Measurements from ENCODE around the gene COL23A1.

DNA sequence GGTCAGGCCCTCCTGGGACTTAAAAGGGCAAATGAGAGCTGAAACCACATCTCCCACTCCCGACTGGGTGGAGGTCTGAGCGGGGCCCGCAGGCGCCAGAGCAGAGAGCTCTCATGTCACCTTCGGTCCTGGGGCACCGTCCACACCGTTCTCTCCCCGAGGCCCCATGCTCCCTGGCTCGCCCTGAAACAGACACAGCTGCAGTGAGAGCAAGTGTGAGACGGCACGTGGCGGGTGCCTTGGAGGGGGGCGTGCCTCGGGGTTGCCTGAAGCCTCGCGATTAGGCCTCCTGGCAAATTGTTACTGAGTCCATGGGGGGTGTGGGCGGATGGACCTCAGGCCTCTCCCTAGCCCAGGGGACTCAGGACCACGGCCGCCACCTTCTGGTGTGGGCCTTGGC is 333.4 kb downstream of the COL23A1 start:
- TF ChIP-seq CBX8 (IDR thresholded peaks at IDR 0.05; ENCODE audit: borderline replicate concordance, low read depth, low read length): no peak
- TF ChIP-seq, protein P1, sequence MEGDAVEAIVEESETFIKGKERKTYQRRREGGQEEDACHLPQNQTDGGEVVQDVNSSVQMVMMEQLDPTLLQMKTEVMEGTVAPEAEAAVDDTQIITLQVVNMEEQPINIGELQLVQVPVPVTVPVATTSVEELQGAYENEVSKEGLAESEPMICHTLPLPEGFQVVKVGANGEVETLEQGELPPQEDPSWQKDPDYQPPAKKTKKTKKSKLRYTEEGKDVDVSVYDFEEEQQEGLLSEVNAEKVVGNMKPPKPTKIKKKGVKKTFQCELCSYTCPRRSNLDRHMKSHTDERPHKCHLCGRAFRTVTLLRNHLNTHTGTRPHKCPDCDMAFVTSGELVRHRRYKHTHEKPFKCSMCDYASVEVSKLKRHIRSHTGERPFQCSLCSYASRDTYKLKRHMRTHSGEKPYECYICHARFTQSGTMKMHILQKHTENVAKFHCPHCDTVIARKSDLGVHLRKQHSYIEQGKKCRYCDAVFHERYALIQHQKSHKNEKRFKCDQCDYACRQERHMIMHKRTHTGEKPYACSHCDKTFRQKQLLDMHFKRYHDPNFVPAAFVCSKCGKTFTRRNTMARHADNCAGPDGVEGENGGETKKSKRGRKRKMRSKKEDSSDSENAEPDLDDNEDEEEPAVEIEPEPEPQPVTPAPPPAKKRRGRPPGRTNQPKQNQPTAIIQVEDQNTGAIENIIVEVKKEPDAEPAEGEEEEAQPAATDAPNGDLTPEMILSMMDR (IDR thresholded peaks at IDR 0.05; ENCODE audit: control extremely low read depth in 1 of 3, insufficient read depth in 1 of 3, low read depth in 1 of 3, low read length in 3 of 3): no peak
- no peak for TF ChIP-seq SRF (IDR thresholded peaks at IDR 0.05; ENCODE audit: low read depth, low read length)
- no peak for TF ChIP-seq POLR2A (IDR thresholded peaks at IDR 0.05; ENCODE audit: control extremely low read depth in 1 of 2, low read depth in 2 of 2, low read length in 2 of 2)
- no peak for TF ChIP-seq BRCA1 (IDR thresholded peaks at IDR 0.05; ENCODE audit: low read depth, low read length)
- no peak for TF ChIP-seq MAFK (IDR thresholded peaks at IDR 0.05; ENCODE audit: low read depth, low read length)
- TF ChIP-seq EZH2 (IDR thresholded peaks at IDR 0.05; ENCODE audit: low read depth, low read length, severe bottlenecking): no peak
- TF ChIP-seq, protein P2, sequence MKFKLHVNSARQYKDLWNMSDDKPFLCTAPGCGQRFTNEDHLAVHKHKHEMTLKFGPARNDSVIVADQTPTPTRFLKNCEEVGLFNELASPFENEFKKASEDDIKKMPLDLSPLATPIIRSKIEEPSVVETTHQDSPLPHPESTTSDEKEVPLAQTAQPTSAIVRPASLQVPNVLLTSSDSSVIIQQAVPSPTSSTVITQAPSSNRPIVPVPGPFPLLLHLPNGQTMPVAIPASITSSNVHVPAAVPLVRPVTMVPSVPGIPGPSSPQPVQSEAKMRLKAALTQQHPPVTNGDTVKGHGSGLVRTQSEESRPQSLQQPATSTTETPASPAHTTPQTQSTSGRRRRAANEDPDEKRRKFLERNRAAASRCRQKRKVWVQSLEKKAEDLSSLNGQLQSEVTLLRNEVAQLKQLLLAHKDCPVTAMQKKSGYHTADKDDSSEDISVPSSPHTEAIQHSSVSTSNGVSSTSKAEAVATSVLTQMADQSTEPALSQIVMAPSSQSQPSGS (IDR thresholded peaks at IDR 0.05; ENCODE audit: low read length): no peak

Data from H1 (cell line).